Stimulated activated CD8-positive, alpha-beta memory T cell treated with anti-CD3 and anti-CD28 coated beads, Interleukin-15, amount 100 ng/mL, for 1 hour (primary cell): ENCODE results near the gene JMJD6.
A peak's percentile ranks its signal among the peaks of the same experiment; 100 is the strongest.
"Not testable (repeated sequence)": the region's sequence is repeated elsewhere in the genome, so short reads cannot be mapped to it uniquely, and the experiment has no call there.

ENCODE experiments used
- DNase-seq: peaks from one replicate; pipeline ENCODE4 v3.0.0-alpha.2; 2020; ENCODE audit warnings: low read depth

The JMJD6 gene

DNA sequence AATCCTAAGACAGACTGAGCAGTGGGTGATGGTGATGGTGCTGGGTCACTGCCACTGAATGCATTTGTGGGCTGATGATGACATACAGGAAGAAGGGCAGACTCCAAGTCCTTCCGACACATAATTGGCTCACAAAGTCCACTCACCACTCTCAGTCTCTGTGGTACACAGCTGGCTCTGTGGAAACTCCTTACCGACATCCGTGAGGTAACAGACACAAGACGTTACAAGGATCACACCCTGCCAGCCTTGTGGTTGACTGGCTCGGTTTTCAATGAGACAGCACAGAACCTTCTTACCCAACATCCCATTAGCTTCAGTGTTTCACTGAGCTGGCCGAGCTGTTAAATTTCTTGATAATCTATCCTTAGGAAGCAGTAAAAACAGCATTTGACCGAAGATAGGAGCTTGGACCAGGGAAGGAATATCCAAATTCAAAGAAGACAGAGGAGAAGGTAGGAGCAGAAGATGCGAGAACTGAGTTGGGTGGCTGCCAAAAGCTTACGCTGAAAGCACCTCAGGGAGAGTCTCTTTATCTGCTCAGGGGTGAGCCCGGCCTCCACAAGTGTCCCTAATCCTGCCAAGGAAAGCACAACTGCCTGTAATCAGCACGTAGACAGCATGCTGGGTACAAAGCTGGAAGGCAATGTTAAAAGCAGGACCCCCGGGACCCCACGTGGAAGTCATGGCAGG is 10.1 kb downstream of the JMJD6 start:
- DNase-seq, result peak; percentile 39

DNA sequence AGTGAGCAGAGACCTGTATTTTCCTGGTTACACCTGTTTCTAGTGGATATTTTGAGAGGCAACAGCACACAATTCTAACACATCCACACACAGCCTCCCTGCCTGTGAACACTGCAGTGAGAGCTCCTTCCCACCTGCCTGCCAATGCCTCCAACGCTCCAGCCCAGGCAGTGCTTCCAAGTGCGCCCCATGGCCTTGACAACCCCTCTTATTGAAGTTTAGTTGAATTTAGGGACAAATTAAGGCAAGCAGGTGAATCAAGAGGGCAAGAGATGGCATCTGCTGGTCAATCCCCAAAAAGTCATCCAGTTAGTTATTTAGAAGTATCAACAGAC is 10.9 kb downstream of the JMJD6 start:
- DNase-seq, result no peak

DNA sequence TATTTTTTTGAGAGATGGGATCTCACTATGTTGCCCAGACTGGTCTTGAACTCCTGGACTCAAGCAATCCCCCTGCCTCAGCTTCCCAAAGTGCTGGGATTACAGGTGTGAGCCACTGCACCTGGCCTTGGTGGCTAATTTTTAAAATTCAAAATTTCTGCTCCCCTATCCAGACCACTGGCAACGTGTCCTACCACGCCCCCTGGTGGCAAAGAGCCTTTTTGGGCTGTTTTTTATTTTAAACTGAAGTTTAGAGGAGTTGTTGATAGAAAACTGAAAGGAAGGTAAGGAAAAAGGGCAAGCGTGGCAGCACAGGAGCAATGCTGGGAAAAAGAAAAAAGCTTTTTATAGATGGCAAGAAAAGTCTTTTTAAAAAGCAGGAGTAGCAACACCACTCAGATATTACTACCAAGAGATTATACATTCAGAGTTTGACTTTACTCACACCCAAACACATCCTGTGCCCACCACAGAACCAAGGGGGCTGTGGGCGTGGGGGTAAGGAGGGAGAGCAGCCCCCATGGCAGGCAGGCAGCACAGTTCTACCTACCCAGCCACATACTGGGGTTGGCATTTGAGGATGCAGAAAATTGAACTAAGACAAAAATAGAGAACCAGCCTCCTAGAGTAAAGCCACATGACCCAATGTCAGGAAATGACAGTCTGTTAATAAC is 11.4 kb downstream of the JMJD6 start:
- DNase-seq, result peak; percentile 77

DNA sequence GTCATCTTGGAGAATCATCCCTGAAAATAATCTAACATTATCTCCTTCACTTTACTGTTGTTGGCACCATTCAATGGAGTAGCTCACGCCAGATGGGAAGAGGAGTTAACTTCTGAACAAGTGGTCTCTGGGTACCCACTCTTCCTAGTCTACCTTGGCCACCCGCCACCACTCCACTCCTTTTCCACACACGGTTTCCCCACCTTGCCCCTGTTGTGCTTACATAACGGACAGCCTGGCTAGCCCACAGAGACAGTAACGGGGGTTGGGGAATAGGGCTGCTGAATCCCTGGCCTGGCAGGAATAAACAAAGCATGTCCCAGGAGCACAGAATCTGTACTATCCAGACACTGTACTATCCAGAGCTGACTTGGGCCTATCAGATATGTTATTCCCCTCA is 12.1 kb downstream of the JMJD6 start:
- no peak for DNase-seq

DNA sequence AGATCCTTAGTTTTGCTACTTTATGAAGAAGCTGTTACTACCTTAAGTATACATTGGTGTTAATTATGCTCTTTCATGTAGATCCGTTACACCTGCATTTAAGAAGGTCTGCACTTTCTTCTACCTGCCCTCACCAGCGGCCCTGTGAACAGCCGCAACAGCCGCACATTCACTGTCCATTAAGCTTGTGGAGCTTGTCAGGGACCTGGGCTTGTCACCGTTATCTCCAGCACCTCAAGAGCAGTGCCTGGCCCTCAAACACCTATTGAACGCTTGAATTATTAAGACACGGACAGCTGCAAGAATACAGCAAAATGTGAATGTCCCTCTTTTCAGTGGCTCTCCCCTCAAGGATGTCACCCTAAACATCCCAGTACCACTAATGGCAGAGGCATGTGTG is 12.6 kb downstream of the JMJD6 start:
- DNase-seq, result no peak

DNA sequence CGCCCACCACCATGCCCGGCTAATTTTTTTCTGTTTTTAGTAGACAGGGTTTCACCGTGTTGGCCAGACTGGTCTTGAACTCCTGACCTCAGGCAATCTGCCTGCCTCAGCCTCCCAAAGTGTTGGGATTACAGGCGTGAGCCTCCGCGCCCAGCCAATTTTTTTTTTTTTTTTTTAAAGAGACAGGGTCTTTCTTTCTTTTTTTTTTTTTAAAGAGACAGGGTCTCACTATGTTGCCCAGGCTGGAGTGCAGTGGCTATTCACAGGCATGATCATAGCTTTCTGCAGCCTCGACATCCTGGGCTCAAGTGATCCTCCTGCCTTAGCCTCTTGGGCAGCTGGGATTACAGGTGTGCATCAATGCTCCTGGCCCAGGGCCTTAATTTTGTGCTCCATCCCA is 14.1 kb downstream of the JMJD6 start:
- not testable (repeated sequence) for DNase-seq

DNA sequence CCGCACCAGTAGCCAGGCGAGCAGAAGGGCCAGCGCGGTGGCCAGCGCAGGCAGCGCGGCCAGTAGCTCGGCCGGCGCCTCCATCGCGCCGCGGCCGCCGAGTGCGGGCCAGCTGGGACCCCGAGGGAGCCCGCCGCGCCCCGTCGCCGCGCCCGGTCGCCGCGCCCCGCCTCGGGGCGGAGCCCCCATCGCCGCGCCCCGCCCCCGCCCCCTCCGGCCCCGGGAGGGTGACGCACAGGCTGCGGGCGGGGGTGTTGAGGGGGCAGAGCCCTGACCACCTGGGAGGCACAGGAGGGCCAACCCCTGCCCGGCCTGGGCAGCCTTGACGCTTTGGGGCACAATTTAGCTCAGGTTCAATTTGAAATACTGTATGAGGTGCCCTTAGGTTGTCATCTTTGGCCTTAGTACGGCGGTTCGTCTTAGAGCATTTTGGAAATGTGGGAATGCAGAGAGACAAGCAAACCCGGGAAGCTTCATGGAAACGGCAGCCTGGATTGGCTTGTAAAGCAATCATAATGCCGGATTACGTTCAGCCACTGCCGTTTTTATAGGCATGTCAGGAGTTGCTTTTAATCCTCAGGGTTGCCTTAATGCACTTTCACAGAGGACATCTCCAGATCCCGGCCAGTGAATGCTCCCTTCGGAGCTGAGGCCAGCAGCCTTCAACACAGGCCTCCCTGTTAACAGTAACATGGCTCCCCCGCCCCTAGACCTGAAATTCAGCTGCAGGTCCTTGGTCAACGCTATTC is 15.4 kb downstream of the JMJD6 start, which contains the start of gene MXRA7:
TSS of gene MXRA7 (minus strand) at position 103 of the 749 bp plus-strand sequence. CDS start at position 84, 19 bp downstream.
- DNase-seq, result no peak

DNA sequence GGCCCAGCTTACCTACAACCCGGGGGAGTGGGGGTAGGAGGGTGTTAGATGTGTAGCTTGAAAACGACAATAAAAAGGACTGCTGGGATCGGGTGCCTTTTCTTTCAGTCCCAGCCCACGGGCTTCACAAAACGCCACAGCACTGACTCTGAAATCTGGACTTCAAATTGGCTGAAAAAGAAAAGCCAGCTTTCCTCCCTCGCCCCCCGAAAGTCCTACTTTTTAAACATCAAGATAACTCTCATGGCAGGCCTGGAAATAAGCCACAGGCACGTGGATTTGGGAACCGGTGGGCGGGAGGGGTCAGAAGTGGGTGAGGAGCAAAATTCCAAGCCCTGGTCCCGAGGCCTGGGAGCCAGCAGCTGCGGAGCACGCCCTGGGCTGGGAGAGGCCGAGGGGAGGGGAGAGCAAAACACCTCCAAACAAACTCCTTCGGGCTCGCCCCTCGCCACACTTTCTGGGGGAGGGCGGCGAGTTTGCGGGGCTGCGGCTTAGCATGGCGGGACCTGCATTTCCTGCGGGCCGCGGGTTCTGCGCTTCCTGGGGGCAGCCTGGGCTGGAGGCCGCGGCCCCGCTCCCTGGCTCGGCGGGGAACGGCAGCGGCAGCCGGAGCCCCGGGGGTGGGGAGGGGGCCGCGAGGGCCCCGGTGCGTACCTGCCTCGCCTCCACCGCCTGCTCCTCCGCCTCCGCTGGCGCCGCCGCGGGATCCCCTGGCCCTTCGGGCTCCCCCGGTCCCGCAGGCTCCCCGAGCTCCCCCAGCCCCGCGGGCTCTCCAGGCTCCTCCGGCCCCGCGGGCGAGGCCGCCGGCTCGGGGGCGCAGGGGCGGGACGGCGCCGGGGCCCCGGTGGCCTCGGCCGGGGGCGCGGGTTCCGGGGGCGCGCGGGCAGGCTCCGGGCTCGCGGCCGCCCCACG is 16.2 kb downstream of the JMJD6 start:
- not testable (repeated sequence) for DNase-seq

DNA sequence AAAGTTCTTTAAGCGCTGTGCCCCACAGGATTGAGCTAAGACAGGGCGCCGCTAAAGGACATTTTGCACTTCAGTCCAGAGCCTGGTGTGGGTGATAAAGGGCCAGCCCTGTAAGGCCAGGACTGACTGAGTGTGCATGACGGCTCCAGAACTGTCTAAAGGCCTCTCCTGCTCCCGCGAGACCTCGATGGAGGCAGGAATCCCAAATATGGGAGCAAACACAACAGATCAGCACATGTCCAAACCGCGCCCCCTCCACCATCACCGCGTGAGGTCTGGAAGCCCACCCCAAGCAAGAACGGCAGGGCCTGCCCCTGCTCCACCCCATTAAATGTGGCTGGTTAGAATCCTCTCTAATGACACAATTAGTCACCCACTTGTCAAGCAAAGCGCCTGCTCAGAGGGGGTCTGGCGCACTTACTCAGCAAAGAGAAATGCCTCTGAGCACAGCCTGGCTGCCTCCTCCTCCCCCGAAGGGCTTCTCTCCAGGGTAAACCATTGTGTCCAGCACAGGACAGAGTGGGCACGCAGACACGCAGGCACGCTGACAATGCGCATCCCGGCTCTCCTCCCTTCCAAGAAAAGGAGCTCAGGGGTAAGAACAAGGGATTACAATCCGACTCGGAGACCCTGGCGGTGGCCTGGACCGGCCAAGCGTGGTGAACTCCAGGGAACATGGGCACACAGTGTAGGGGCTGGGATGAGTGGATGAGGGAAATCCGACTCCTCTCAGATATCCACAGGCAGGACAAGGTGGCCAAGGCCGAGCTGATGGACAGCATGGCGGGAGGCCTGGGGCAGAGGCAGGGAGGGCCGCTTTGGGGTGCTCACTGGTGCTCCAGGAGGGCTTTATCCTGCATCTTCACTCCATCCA is 17.1 kb downstream of the JMJD6 start:
- no peak for DNase-seq

DNA sequence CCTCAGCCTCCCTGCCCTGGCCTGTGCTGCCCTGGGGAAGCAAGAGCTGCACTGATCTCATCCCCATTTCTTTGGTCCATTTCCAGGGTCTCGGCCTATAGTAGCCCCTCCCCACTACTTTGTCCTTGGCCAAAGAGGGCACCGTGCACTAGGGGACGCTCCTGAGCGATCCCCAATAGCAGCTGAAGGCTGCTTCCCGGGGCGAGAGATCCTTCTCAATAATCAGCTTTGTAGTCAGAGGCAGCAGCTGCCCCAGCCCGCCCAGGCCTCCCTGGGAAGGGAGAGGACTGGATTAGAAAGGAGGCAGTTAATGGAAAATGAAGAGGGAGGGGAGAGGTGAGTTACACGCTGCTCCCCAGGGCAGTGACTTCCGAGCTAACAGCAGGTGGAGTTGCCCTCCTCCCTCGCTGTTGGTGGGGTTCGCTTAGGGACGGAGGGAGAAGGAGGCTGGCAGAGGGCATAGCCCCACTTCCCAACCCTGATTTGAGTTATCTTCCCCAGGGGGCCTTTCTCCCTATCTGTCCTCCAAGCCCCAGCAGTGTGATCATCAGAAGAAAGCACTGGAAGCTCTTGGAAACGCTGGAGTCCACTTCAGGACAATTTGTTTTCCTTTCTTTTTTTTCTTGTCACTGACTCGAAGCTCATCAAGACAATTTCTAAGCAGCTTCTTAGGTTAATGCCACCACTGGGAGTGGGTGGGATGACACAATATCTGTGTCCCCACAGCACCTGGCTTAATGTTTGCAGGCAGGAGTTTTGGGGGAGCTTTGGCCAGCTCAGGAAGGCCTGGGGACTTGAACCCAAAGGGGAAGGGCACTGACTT is 18.2 kb downstream of the JMJD6 start:
- DNase-seq, result no peak

DNA sequence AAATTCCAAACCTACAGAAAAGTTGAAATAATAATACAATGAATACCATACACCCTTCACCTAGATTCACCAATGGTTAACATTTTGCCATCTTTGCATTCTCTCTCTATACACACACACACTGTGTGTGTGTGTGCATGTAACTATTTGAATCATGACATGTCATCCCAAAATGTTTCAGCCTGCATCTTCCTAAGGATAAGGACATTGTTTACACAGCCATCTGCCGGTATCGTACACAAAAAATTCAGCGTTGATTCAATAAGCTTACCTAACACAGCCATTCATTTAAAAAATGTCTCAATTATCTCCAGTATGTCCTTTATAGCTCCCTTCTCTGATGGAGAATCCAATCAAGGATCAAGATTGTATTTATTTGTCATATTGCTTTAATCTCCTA is 19.6 kb downstream of the JMJD6 start:
- DNase-seq, result no peak

DNA sequence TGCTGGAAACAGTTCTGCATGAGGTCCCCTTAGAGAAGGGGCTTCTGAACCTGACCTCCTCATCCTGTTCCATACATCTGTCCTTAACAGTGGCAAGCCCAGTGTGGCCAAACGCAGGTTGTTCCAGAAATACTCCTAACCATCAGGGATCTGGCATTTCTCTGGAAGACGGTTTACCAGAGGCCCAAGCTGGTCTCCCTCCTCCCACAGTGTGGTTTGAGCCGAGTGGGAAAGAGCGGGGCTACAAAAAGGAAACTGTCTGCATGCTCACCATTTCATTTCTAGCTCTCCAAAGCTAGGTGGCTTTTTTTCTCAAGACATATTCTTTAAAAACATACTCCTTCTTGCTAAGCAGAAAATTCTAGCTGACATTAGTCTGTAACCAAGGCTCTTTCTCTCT is 21.6 kb downstream of the JMJD6 start:
- DNase-seq, result no peak

DNA sequence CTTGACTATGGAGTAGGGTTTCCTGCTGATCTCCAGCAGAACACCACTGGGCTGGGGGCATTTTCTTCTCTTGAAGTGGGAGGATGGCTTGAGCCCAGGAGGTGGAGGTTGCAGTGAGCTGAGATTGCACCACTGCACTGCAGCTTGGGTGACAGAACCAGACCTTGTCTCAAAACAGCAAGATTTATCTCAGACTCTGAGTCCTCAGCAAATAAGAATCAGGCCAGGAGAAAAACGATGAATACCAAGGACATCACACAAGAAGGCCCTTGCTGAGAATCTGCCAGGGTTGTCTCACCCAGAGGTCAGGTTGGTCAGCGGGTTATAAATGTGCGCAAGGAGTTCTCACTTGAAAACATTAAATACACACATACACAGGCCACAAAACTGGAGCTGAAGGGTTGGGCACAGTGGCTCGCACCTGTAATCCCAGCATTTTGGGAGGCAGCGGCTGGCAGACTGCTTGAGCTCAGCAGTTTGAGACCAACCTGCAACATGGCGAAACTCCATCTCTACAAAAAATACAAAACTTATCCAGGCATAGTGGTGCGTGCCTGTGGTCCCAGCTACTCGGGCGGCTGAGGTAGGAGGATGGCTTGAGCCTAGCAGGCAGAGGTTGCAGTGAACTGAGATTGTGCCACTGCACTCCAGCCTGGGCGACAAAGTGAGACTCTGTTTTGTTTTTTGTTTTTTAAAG is 23.3 kb downstream of the JMJD6 start:
- no peak for DNase-seq

DNA sequence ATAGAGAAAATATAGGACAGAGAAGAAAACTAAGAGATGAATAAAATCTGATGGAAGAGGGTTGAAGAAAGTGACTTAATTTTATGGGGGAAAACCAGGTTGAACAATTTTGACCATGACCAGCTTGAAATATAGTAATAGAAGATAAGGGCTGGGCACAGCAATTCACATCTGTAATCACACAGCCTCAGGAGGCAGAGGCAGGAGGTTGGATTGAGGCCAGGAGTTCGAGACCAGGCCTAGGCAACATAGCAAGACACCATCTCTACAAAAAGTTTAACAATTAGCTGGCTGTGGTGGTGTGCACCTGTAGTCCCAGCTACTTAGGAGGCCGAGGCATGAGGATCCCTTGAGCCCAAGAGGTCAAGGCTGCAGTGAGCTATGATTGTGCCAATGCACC is 24.3 kb downstream of the JMJD6 start:
- DNase-seq, result no peak

DNA sequence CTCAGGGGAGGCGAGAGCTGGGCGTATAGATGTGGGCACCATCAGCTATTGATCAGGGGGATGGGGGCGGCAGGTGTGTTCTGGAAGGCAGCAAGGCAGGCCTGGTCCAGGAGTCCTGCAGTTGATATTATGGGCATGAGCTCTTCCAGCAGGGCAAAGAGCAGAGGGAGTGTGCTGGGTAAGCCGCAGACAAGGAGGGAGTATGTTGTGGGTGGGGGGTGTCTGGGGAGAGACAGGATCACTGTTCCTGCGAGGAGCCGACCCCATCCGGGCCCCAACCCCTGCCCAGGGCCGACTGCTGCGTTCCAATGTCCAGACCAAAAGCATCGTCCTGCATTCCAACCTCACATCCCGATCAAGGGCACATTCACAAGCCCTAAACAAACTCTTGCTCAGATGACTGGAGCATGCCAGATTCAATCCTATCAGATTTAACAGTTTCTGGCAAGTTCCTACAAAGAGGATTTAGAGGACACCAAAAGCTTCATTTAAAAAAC is 24.9 kb downstream of the JMJD6 start:
- DNase-seq, result no peak

DNA sequence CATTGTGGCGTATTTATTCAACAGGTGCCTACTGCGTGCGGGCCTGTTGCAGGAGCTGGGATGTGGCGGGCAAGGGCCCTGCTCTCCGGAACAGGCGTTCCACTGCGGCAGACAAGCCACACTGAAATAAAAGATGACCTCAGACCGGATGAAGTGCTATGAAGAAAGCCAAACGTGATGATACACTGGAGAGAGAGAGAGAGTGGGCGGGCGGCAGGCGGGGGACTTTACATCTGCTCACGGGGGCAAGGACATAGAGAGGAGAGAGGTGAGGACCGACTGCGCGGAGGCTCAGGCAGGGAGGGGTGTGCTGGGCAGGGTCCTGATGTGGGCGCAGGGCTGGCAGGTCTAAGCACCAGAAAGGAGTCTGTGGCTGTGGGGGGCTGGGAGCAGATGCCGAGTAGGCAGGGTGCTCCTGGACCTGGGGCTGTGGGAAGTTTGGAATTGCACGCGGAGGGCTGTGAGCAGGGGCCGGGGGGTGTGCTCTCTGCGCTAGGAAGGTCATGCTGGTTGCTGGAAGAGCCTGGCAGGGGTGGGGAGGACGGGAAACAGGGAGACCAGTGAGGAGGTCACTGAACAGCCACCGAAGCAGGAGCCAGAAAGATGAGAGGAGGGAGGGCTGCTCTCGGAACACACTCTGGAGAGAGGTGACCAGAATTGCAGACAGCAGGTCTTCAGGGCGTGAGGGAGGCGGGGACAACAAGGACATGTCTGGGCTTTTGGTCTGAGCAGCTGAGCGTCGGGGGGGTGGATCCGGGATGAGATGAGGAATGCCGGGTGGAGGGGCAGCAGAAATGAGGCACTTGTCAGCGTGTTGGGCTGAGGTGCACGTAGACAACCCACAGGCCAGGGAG is 25.6 kb downstream of the JMJD6 start:
- no peak for DNase-seq

DNA sequence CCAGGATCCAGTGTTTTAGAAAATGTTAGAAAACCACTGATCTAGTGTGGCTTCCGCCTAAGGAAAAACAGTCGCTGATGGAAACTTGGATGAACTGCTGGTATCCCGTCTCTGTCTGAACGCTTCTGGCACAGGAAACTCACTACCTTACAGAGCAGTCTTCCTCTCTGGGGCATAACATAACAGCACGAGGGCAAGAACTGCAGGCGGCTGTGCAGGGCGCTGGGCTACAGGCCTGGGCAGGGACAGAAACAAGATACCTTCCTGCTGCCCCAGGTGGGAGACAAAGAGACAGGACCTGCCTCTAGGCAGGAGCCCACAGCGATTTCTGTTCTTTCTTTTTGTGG is 26.2 kb downstream of the JMJD6 start:
- no peak for DNase-seq

DNA sequence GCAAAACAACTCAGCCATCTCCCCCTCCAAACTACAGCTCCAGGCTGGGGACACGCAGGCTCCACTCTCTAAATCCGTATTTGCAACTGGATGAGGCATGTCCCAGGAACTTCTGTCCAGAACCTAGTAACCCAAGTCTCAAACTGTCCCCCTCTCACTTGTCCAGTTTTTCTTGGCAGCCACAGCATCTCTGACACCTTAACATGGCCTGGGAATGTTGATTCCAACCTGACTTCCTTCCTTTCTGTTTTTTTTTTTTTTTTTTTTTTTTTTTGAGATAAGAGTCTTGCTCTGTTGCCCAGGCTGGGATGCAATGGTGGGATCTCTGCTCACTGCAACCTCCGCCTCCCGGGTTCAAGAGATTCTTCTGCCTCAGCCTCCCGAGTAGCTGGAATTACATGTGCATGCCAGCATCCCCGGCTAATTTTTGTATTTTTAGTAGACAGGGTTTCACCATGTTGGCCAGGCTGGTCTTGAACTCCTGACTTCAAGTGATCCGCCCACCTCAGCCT is 27.9 kb downstream of the JMJD6 start:
- not testable (repeated sequence) for DNase-seq
